ENCODE data around the gene OR2V2. TPM values are rescaled to one million over a fixed set of nuclear protein-coding genes. Genes with fewer than 3 reads are reported as not detected.

The OR2V2 gene
- total RNA-seq, 1 donor from 2014 or later: not detected

- Histone ChIP-seq H3K4me3 (peak overlapping the region; percentile 76), H3K27me3 (ENCODE audit: low read depth) (no peaks in the 10 kb centered on the region), H3K36me3 (no peaks in the 10 kb centered on the region), H3K9me3 (replicated peaks) (no peaks in the 10 kb centered on the region), H3K4me1 (peaks cover 71% of the 10 kb centered on the region), H3K27ac (replicated peaks) (peak overlapping the region; percentile 97)
- TF ChIP-seq CTCF (IDR thresholded peaks at IDR 0.05; ENCODE audit: borderline replicate concordance): no peak
- peak; percentile 57 for DNase-seq
- intact Hi-C loops (cut with micrococcal nuclease): no loop called here
These were observed 41.4 kb downstream of the OR2V2 start for GRCh38 chr5:181188700-181189362.

GRCh38 chr5:181189363-181189961, 42.1 kb downstream of the OR2V2 start:
- H3K4me1 ChIP-seq: peaks cover 71% of the 10 kb centered on the region
- no peaks in the 10 kb centered on the region for H3K27me3 ChIP-seq (ENCODE audit: low read depth)
- no peaks in the 10 kb centered on the region for H3K9me3 ChIP-seq (replicated peaks)
- DNase-seq: peak; percentile 40
- intact Hi-C loops (cut with micrococcal nuclease): no loop called here
- H3K4me3 ChIP-seq: peak overlapping the region; percentile 76
- TF ChIP-seq CTCF (IDR thresholded peaks at IDR 0.05; ENCODE audit: borderline replicate concordance): no peak
- H3K36me3 ChIP-seq: no peaks in the 10 kb centered on the region
- peak overlapping the region; percentile 97 for H3K27ac ChIP-seq (replicated peaks)

DNA sequence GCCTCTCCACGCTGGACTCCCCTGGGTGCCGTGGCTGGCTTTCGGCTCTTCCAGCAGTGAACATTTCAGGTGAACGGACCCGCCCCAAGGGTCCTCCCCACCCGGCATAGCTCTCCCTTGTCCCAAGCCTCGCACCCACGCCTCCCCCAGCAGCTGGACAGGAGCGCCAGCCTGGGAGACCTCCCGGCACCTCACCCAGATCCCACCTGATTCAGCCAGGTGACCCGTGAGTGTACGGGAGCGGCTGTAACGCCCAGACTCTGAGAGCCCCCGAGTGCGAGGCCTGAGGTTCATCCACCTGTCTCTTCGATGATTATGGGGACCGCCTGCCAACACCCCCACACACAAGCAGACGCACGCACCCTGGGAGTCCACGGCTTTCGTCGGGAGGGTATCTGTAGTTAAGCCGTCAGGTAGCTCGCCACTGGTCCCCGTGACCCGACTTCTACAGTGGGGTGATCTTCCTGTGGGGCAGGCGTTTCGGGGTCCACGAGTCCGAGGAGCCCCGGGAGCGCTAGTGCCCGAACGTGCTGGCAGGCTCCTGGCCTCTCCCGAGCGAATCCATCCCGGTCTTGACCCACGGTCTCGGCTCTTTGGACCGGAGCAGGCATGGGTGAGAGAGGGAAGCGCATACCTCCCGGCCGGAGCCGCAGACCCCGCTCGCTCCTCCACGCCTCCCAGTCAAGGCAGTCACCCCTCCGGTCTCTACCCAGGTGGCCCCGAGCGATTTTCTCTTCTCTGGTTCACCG, 42.8 kb downstream of the OR2V2 start:
- H3K4me1 ChIP-seq: peaks cover 69% of the 10 kb centered on the region
- H3K4me3 ChIP-seq: peak overlapping the region; percentile 76
- peak overlapping the region; percentile 97 for H3K27ac ChIP-seq (replicated peaks)
- H3K36me3 ChIP-seq: peaks cover under 1% of the 10 kb centered on the region
- H3K27me3 ChIP-seq (ENCODE audit: low read depth): no peaks in the 10 kb centered on the region
- DNase-seq: no peak
- intact Hi-C loops (cut with micrococcal nuclease): no loop called here
- H3K9me3 ChIP-seq (replicated peaks): no peaks in the 10 kb centered on the region
- TF ChIP-seq CTCF (IDR thresholded peaks at IDR 0.05; ENCODE audit: borderline replicate concordance): no peak

GRCh38 chr5:181190711-181191525, 43.5 kb downstream of the OR2V2 start:
- Histone ChIP-seq H3K9me3 (replicated peaks) (no peaks in the 10 kb centered on the region), H3K36me3 (peaks cover 3% of the 10 kb centered on the region), H3K27me3 (ENCODE audit: low read depth) (no peaks in the 10 kb centered on the region), H3K4me1 (peaks cover 69% of the 10 kb centered on the region), H3K4me3 (peak overlapping the region; percentile 76), H3K27ac (replicated peaks) (peak overlapping the region; percentile 97)
- DNase-seq: peak; percentile 57
- peak; percentile 36 for TF ChIP-seq CTCF (IDR thresholded peaks at IDR 0.05; ENCODE audit: borderline replicate concordance)
- intact Hi-C loops (cut with micrococcal nuclease): no loop called here
